Liver (tissue), 9 donors: ENCODE results near the gene GLB1L3. TPM values are rescaled to one million over a fixed set of nuclear protein-coding genes. Genes with fewer than 3 reads are reported as not detected.

Experiments
- DNase-seq: peaks from one replicate; pipeline ENCODE4 v3.0.0-alpha.2; 2017; ENCODE audit warnings: low spot score
- H3K27ac ChIP-seq, 2 donors: one replicate each; pipeline ENCODE4 v1.7.0; 2013; ENCODE audit warnings: inconsistent platforms in 2 of 2, low read length in 2 of 2, control low read depth in 1 of 2, low read depth in 1 of 2, mild to moderate bottlenecking in 1 of 2
- H3K27me3 ChIP-seq, 4 donors: one replicate each; pipeline versions ENCODE4 v1.6.1 to v1.7.0; 2013; ENCODE audit warnings: low read length in 3 of 4, inconsistent platforms in 1 of 4, mild to moderate bottlenecking in 1 of 4, moderate library complexity in 1 of 4; ENCODE audit not compliant: control insufficient read depth in 4 of 4, insufficient read depth in 4 of 4
- H3K36me3 ChIP-seq, 4 donors: one replicate each; pipeline versions ENCODE4 v1.6.1 to v1.7.0; 2013; ENCODE audit warnings: low read length in 3 of 4, mild to moderate bottlenecking in 3 of 4, low read depth in 1 of 4, moderate library complexity in 1 of 4; ENCODE audit not compliant: control insufficient read depth in 4 of 4, insufficient read depth in 3 of 4
- H3K4me1 ChIP-seq, 4 donors: one replicate each; pipeline versions ENCODE4 v1.6.1 to v1.7.0; 2013; ENCODE audit warnings: low read length in 3 of 4, mild to moderate bottlenecking in 3 of 4, moderate library complexity in 1 of 4; ENCODE audit not compliant: control insufficient read depth in 4 of 4, insufficient read depth in 4 of 4
- H3K4me3 ChIP-seq, 3 donors: one replicate each; pipeline versions ENCODE4 v1.6.1 to v1.7.0; 2013; ENCODE audit warnings: low read length in 3 of 3, control low read depth in 1 of 3, low read depth in 1 of 3, mild to moderate bottlenecking in 1 of 3
- H3K9ac ChIP-seq, 2 donors: one replicate each; pipeline ENCODE4 v1.7.0; 2013; ENCODE audit warnings: low read length in 2 of 2, mild to moderate bottlenecking in 2 of 2, moderate library complexity in 2 of 2, control low read depth in 1 of 2, low read depth in 1 of 2
- H3K9me3 ChIP-seq, 4 donors: one replicate each; pipeline versions ENCODE4 v1.6.1 to v1.7.0; 2013; ENCODE audit warnings: low read length in 3 of 4; ENCODE audit not compliant: control insufficient read depth in 4 of 4
- ATF3 ChIP-seq: IDR thresholded peaks from 2 replicates; pipeline ENCODE4 v1.6.1; 2016; ENCODE audit warnings: antibody characterized with exemption
- CTCF ChIP-seq: fragments of 150-350 bp; IDR thresholded peaks from 2 replicates; pipeline ENCODE4 v1.5.1; 2017; ENCODE audit warnings: improper control_type of control experiment, low read depth, low read length; ENCODE audit not compliant: missing input control
- EGR1 ChIP-seq, 2 donors: IDR thresholded peaks; 2 replicates each; pipeline ENCODE4 v1.6.1; 2016 to 2018; ENCODE audit warnings: antibody characterized with exemption in 2 of 2, low read depth in 2 of 2
- FOXA1 ChIP-seq: IDR thresholded peaks from 2 replicates; pipeline ENCODE4 v1.6.1; 2016; ENCODE audit warnings: antibody characterized with exemption
- FOXA2 ChIP-seq: IDR thresholded peaks from 2 replicates; pipeline ENCODE4 v1.6.1; 2016; ENCODE audit warnings: antibody characterized with exemption
- GABPA ChIP-seq, 2 donors: IDR thresholded peaks in 1 of 2; conservative IDR thresholded peaks in 1 of 2; 2 replicates each; pipeline ENCODE4 v1.6.1; 2016; ENCODE audit warnings: antibody characterized with exemption in 2 of 2, mild to moderate bottlenecking in 1 of 2, moderate library complexity in 1 of 2
- HNF4A ChIP-seq, 2 donors: conservative IDR thresholded peaks; 2 replicates each; pipeline ENCODE4 v1.6.1; 2016; ENCODE audit warnings: antibody characterized with exemption in 2 of 2, mild to moderate bottlenecking in 2 of 2
- HNF4G ChIP-seq: IDR thresholded peaks from 2 replicates; pipeline ENCODE4 v1.6.1; 2016; ENCODE audit warnings: antibody characterized with exemption
- JUND ChIP-seq, 2 donors: IDR thresholded peaks; 2 replicates each; pipeline ENCODE4 v1.6.1; 2016; ENCODE audit warnings: antibody characterized with exemption in 2 of 2
- NR2F2 ChIP-seq: IDR thresholded peaks from 2 replicates; pipeline ENCODE4 v1.6.1; 2016; ENCODE audit warnings: antibody characterized with exemption
- RAD21 ChIP-seq, 2 donors: IDR thresholded peaks; 2 replicates each; pipeline ENCODE4 v1.6.1; 2016; ENCODE audit warnings: antibody characterized with exemption in 2 of 2, mild to moderate bottlenecking in 2 of 2
- RXRA ChIP-seq, 2 donors: IDR thresholded peaks; 2 replicates each; pipeline ENCODE4 v1.6.1; 2017 to 2018; ENCODE audit warnings: antibody characterized with exemption in 2 of 2, mild to moderate bottlenecking in 1 of 2
- SP1 ChIP-seq: IDR thresholded peaks from 2 replicates; pipeline ENCODE4 v1.6.1; 2018; ENCODE audit warnings: antibody characterized with exemption, mild to moderate bottlenecking
- TAF1 ChIP-seq: conservative IDR thresholded peaks from 2 replicates; pipeline ENCODE4 v1.6.1; 2016; ENCODE audit warnings: antibody characterized with exemption, mild to moderate bottlenecking
- YY1 ChIP-seq: IDR thresholded peaks from 2 replicates; pipeline ENCODE4 v1.6.1; 2016; ENCODE audit warnings: antibody characterized with exemption, mild to moderate bottlenecking
- ZBTB33 ChIP-seq: IDR thresholded peaks from 2 replicates; pipeline ENCODE4 v1.6.1; 2016; ENCODE audit warnings: antibody characterized with exemption
- WGBS: extraction: QIAGEN DNeasy Blood & Tissue Kit; methylation state at CpG from one replicate; pipeline ENCODE4 v1.1.7; 2013; 5-methylcytosine and 5-hydroxymethylcytosine counted together
- polyA plus RNA-seq, 2 donors: library from polyadenylated mRNA; stranded (reverse) in 1 of 2; unstranded in 1 of 2; fragments of 200-250 nt in 1 of 2; fragments of >200 nt in 1 of 2; fragmentation: Nextera tagmentation in 1 of 2; extraction: Ambion mirVana in 1 of 2; gene quantifications; one replicate each; pipeline versions ENCODE4 v1.2.1 to v1.2.3, GENCODE V29; 2013 to 2015
- total RNA-seq, 2 donors: library from RNA; depleted of rRNA; stranded (reverse); fragments of >200 nt; gene quantifications; one replicate each; pipeline ENCODE4 v1.2.3, GENCODE V29; 2014
- TF ChIP-seq, protein P1 (sequence below): IDR thresholded peaks from 2 replicates; pipeline ENCODE4 v1.6.1; 2016; ENCODE audit warnings: antibody characterized with exemption
- TF ChIP-seq, protein P2 (sequence below): IDR thresholded peaks from 2 replicates; pipeline ENCODE4 v1.6.1; 2016; ENCODE audit warnings: antibody characterized with exemption, mild to moderate bottlenecking
- donor health status: healthy.
- donor health status: healthy.
- donor health status: healthy.
- donor health status: healthy.
- donor health status: healthy.

The GLB1L3 gene
- total and polyA plus RNA-seq, 4 donors = 0.08 TPM; not detected in 3

DNA sequence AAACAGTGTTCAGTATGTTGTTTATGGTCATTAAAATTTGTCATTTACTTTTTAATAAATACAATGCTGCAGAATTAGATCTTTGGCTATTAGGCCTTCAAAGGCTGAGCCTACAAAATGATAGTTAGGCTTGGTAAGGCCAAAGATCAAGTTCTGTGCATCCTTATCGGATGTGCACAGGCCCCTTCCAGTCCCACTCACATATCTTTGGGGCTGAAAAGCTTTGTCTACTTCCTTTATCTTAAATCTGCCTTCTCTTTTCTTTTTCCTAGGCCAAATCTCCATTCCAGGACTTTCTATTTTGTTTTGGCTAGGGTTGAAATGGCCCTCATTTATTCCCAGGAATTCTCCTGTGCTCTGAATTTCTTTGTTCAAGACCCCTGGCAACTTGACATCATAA is 52.3 kb downstream of the GLB1L3 start:
- Histone ChIP-seq H3K4me1 (peaks cover 4 to 13% (median 10%) of the 10 kb centered on the region in 4 donors), H3K27me3 (no peaks in the 10 kb centered on the region), H3K36me3 (no peaks in the 10 kb centered on the region), H3K27ac (no peak overlapping the region), H3K9ac (no peak overlapping the region), H3K4me3 (no peak overlapping the region), H3K9me3 (no peaks in the 10 kb centered on the region)
- no peak for TF ChIP-seq YY1
- TF ChIP-seq NR2F2 = no peak
- no peak for TF ChIP-seq SP1
- TF ChIP-seq, protein P1, sequence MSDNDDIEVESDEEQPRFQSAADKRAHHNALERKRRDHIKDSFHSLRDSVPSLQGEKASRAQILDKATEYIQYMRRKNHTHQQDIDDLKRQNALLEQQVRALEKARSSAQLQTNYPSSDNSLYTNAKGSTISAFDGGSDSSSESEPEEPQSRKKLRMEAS = no peak
- no peak for TF ChIP-seq GABPA (IDR thresholded peaks at IDR 0.05 in 1 of 2, conservative IDR thresholded peaks at IDR 0.05 in 1 of 2)
- no peak for TF ChIP-seq RAD21 (IDR thresholded peaks at IDR 0.05)
- no peak for TF ChIP-seq FOXA2
- TF ChIP-seq, protein P2, sequence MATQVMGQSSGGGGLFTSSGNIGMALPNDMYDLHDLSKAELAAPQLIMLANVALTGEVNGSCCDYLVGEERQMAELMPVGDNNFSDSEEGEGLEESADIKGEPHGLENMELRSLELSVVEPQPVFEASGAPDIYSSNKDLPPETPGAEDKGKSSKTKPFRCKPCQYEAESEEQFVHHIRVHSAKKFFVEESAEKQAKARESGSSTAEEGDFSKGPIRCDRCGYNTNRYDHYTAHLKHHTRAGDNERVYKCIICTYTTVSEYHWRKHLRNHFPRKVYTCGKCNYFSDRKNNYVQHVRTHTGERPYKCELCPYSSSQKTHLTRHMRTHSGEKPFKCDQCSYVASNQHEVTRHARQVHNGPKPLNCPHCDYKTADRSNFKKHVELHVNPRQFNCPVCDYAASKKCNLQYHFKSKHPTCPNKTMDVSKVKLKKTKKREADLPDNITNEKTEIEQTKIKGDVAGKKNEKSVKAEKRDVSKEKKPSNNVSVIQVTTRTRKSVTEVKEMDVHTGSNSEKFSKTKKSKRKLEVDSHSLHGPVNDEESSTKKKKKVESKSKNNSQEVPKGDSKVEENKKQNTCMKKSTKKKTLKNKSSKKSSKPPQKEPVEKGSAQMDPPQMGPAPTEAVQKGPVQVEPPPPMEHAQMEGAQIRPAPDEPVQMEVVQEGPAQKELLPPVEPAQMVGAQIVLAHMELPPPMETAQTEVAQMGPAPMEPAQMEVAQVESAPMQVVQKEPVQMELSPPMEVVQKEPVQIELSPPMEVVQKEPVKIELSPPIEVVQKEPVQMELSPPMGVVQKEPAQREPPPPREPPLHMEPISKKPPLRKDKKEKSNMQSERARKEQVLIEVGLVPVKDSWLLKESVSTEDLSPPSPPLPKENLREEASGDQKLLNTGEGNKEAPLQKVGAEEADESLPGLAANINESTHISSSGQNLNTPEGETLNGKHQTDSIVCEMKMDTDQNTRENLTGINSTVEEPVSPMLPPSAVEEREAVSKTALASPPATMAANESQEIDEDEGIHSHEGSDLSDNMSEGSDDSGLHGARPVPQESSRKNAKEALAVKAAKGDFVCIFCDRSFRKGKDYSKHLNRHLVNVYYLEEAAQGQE = no peak
- DNase-seq = no peak
- WGBS = 96% methylated on average over 1 of the region's 1 CpG

DNA sequence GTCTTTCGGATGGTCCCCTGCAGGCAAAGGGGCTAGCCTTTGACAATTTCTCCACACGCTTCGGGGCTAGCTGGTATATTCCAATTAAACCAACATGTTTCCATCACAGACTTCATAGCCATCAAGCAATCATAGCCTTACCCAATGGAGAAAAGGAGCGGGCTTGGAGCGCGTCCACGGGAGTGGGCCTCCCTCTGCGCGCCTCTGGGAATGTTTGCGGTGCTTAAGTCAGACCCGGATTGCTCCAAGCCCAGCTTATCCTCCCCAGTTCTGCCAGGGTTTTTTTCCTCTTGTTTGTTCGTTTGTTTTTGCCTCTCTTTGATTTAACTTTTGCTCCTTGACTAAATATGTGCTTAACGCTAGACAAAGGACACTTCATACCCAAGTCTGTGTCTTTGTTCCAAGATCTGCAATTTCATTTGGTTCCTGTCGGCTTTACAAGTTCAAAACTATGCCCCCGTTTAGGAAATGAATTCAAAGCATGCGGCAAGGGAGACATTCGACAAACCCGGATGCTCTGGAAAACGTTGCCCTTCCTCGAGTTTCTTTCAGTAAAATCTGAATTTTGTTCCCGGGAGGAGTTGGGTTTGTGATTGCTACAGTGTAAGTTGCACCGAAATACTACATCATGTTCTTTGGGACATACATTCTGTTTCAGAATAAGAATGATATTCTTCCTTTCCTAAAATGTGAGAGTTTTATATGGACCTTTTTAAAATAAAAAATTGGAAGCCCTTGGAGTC is 54.6 kb downstream of the GLB1L3 start:
- WGBS = 35% methylated on average over 22 of the region's 22 CpGs

More for the DNA sequence above, 54.6 kb downstream of the GLB1L3 start:
- Histone ChIP-seq H3K36me3 (no peaks in the 10 kb centered on the region), H3K4me1 (peaks cover 4 to 13% (median 10%) of the 10 kb centered on the region in 4 donors), H3K9ac (peak overlapping the region; percentile 10 to 12), H3K9me3 (no peaks in the 10 kb centered on the region), H3K27me3 (no peaks in the 10 kb centered on the region), H3K27ac (no peak overlapping the region), H3K4me3 (peak overlapping the region in 2 of 3 donors; percentile 43 to 47)
- no peak for TF ChIP-seq CTCF
- no peak for TF ChIP-seq ATF3
- no peak for TF ChIP-seq RXRA (IDR thresholded peaks at IDR 0.05)
- TF ChIP-seq RAD21 (IDR thresholded peaks at IDR 0.05) = no peak
- no peak for TF ChIP-seq ZBTB33
- TF ChIP-seq HNF4A (conservative IDR thresholded peaks at IDR 0.05) = no peak
- no peak for TF ChIP-seq TAF1
- no peak for TF ChIP-seq EGR1 (IDR thresholded peaks at IDR 0.05; ENCODE audit: low read depth in 2 of 2)
- TF ChIP-seq GABPA (IDR thresholded peaks at IDR 0.05 in 1 of 2, conservative IDR thresholded peaks at IDR 0.05 in 1 of 2) = no peak
- TF ChIP-seq FOXA2 = no peak
- no peak for TF ChIP-seq NR2F2
- no peak for TF ChIP-seq HNF4G
- TF ChIP-seq, protein P1 = no peak
- TF ChIP-seq, protein P2 = no peak
- no peak for TF ChIP-seq YY1
- no peak for TF ChIP-seq FOXA1
- no peak for TF ChIP-seq JUND (IDR thresholded peaks at IDR 0.05)
- DNase-seq = no peak
